GM13977 (cell line): ENCODE measurements around the gene ECM1.

Experiments
- DNase-seq: peaks from one replicate; pipeline ENCODE4 v3.0.0; 2012; ENCODE audit warnings: low spot score
- in situ Hi-C: fragments of 300-500 bp; cut with MboI; formaldehyde crosslinking; loops from one replicate; pipeline ENCODE4 v1.12.0; 2022; ENCODE audit warnings: low sequenced_read_pairs, low pct_unique_long_range_greater_than_20kb, mixed read lengths, inconsistent platforms; ENCODE audit not compliant: unreplicated experiment
- TF ChIP-seq, protein P1 (sequence below): IDR thresholded peaks from 2 replicates; pipeline ENCODE4 v1.5.1; 2012; ENCODE audit warnings: mild to moderate bottlenecking, control low read depth; ENCODE audit not compliant: insufficient read depth; ENCODE audit errors: extremely low read depth, missing control alignments

Gene ECM1

DNA sequence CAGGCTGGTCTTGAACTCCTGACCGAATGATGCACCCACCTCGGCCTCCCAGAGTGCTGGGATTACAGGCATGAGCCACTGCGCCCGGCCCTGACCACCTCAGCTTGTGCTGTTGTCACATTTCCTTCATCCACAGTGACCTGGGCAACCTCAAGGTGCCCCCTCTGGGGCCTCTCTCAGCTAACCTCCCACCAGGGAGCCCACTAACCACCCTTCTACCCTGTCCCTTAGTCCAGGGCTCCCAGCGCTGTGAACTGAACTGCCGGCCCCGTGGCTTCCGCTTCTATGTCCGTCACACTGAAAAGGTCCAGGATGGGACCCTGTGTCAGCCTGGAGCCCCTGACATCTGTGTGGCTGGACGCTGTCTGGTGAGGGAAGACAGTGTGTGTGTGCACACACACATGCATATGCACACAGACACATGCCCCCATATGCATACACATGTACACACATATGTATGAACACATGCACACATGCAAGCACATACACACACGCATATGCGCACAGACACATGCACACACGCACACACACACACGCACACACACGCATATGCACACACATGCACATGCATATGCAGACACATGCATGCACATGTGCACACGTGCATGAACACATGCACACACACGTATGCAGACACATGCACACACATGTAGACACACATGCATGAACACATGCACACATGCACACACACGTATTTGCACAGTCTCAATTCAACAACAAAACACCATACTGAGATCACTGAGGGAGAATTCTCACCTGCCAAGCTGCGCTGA lies 47.5 kb downstream of the ECM1 start:
- TF ChIP-seq, protein P1, sequence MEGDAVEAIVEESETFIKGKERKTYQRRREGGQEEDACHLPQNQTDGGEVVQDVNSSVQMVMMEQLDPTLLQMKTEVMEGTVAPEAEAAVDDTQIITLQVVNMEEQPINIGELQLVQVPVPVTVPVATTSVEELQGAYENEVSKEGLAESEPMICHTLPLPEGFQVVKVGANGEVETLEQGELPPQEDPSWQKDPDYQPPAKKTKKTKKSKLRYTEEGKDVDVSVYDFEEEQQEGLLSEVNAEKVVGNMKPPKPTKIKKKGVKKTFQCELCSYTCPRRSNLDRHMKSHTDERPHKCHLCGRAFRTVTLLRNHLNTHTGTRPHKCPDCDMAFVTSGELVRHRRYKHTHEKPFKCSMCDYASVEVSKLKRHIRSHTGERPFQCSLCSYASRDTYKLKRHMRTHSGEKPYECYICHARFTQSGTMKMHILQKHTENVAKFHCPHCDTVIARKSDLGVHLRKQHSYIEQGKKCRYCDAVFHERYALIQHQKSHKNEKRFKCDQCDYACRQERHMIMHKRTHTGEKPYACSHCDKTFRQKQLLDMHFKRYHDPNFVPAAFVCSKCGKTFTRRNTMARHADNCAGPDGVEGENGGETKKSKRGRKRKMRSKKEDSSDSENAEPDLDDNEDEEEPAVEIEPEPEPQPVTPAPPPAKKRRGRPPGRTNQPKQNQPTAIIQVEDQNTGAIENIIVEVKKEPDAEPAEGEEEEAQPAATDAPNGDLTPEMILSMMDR = no peak
- in situ Hi-C loops = no loop called here
- DNase-seq = no peak

DNA sequence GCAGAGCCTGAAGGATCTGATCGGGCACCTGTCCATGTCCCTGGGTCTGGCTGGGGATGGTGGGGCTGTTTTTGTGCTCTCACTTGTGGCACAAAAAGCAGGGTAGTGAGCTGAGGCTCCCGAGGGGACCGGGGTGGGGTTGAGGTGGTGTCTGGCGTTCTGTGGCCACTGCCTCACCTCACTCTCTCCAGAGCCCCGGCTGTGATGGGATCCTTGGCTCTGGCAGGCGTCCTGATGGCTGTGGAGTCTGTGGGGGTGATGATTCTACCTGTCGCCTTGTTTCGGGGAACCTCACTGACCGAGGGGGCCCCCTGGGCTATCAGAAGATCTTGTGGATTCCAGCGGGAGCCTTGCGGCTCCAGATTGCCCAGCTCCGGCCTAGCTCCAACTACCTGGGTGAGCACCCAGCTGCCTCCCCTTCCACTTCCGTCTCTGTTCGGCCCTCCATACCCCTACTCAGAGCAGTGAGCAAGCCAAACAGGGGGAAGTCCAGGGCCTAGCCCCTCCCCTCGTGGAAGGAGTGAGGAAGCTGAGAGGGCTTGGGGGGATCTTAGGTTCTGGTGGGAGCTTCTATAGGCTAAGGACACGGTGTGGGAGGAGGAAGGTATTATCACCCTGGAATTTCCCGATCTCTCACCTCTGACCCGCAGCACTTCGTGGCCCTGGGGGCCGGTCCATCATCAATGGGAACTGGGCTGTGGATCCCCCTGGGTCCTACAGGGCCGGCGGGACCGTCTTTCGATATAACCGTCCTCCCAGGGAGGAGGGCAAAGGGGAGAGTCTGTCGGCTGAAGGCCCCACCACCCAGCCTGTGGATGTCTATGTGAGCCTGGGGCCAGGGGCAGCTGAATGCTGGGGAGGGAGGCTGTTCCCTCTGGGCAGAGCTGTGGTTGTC lies 48.3 kb downstream of the ECM1 start:
- in situ Hi-C loops = no loop called here
- TF ChIP-seq, protein P1 = no peak
- DNase-seq = no peak

DNA sequence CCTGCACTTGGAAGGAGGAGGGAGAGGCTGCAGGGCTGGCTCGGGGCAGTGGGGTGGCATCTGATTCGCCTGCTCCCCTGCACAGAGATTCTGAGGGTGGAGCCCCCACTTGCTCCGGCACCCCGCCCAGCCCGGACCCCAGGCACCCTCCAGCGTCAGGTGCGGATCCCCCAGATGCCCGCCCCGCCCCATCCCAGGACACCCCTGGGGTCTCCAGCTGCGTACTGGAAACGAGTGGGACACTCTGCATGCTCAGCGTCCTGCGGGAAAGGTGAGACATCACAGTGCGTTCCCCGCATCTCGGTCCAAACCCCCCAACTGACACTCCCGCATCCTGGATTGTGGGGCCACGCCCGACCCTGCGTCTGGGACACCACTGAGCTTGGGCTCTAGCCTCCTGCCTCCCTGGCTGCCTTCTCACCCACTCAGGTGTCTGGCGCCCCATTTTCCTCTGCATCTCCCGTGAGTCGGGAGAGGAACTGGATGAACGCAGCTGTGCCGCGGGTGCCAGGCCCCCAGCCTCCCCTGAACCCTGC lies 49.2 kb downstream of the ECM1 start:
- in situ Hi-C loops = no loop called here
- DNase-seq = no peak
- TF ChIP-seq, protein P1 = no peak

DNA sequence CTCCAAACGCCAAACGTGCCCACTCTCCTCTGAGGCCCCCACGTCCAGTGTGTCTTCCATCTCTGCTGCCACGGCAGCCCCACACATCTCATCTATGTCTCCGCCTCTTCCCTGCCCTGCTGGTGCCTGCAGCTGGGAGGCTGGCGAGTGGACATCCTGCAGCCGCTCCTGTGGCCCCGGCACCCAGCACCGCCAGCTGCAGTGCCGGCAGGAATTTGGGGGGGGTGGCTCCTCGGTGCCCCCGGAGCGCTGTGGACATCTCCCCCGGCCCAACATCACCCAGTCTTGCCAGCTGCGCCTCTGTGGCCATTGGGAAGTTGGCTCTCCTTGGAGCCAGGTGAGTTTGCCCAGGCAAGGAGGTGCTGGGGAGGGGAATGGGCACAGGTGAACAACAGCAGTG lies 49.9 kb downstream of the ECM1 start:
- DNase-seq = no peak
- TF ChIP-seq, protein P1 = no peak
- in situ Hi-C loops = no loop called here

DNA sequence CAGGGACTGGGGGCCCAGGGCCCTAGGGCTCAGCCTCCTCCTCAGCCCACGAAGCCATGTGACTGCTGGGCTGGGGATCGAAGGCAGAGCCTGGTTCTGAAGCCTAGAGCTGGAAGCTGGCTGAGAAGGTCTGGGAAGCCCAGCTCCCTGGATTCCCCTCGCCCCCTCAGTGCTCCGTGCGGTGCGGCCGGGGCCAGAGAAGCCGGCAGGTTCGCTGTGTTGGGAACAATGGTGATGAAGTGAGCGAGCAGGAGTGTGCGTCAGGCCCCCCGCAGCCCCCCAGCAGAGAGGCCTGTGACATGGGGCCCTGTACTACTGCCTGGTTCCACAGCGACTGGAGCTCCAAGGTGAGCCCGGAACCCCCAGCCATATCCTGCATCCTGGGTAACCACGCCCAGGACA lies 50.4 kb downstream of the ECM1 start:
- DNase-seq = no peak
- in situ Hi-C loops = no loop called here
- TF ChIP-seq, protein P1 = no peak

DNA sequence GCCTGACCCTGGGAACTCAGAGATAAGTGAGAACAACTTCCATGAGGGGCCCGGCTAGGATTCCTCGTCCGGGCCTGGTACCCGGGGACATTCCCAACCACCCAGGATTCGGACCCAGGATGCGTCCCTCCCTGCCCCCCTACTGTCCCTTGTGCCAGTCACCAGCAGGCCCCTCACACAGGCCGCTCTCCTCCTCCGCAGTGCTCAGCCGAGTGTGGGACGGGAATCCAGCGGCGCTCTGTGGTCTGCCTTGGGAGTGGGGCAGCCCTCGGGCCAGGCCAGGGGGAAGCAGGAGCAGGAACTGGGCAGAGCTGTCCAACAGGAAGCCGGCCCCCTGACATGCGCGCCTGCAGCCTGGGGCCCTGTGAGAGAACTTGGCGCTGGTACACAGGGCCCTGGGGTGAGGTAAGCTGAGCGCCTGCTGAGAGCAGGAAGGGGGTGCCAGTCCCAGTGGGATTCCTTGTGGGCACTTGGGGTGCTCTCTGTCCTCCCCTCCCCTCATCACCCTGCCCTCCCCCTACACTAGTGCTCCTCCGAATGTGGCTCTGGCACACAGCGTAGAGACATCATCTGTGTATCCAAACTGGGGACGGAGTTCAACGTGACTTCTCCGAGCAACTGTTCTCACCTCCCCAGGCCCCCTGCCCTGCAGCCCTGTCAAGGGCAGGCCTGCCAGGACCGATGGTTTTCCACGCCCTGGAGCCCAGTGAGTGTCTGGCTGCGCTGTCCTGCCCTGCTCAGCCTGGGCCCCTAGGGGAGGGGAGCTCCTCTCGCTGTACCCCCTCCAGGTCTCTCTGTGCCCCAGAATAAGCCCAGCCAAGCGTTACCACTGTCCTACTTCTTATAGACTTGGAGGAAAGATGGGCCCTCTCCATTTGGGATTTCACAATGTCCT lies 51.1 kb downstream of the ECM1 start:
- no peak for DNase-seq
- TF ChIP-seq, protein P1 = no peak
- in situ Hi-C loops = no loop called here
